ENCODE results near the gene ARSG.
"Not testable (repeated sequence)": the region's sequence is repeated elsewhere in the genome, so short reads cannot be mapped to it uniquely, and the experiment has no call there.

GRCh38 chr17:68263101-68263681 lies 28.1 kb upstream of the ARSG start:
- TF ChIP-seq CTCF (IDR thresholded peaks at IDR 0.05): peak in 1 of 3 donors; percentile 61
- not testable (repeated sequence) for TF ChIP-seq POLR2AphosphoS5 (IDR thresholded peaks at IDR 0.05)
